ENCODE data around the gene PROZ.

GRCh38 chr13:113208421-113209335 is 50.2 kb downstream of the PROZ start, which contains the start of gene PCID2:
- TF ChIP-seq CTCF (IDR thresholded peaks at IDR 0.05) (no peak), EZH2 (IDR thresholded peaks at IDR 0.05; ENCODE audit: borderline replicate concordance, insufficient read depth, low read depth, low read length, poor library complexity, severe bottlenecking) (no peak)
